GM10266 (cell line): Measurements from ENCODE around the gene MTSS2.
"Not testable (repeated sequence)": the region's sequence is repeated elsewhere in the genome, so short reads cannot be mapped to it uniquely, and the experiment has no call there.

ENCODE experiments used
- DNase-seq: peaks from one replicate; pipeline ENCODE4 v3.0.0; 2012; ENCODE audit errors: extremely low spot score
- TF ChIP-seq, protein P1 (sequence below): IDR thresholded peaks from 2 replicates; pipeline ENCODE4 v1.5.1; 2012; ENCODE audit warnings: mild to moderate bottlenecking, low read depth; ENCODE audit not compliant: control insufficient read depth, insufficient read depth; ENCODE audit errors: missing control alignments

Gene MTSS2

DNA sequence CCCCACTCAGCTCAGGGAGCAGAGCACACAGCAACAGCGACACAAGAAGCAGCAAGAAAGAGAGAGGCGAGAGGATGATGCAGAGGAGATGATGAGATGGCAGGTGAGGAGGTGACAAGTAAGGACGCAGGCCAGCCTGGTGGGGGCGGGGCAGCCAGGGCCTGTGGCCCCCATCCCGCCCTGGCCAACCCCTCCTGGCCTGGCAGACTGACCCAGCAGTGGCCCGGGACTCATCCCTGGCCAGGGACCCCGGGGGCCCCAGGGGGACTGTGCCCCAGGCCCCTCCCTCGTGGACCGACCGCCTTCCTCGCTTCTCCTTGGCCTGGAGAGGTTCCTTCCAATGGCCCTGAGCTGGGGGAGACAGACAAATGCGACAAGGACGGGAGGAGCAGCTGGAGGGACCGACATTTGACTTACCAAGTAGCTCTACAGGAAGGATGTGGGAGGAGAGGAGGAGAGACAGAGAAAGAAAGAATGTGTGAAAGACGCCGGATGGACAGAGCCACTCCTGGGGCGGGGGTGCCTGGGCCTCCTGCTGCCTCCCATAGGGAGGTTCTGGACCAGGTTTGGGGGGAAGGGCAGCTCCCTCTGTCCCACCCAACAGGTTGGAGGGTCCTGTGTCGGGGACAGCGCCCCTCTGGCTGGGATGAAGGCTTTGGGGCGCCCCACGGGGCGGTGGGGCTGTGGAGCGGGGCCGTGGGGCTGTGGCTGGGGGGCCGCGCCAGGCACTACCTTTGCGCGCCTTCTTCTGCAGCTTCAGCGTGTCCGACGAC, 6.8 kb downstream of the MTSS2 start:
- TF ChIP-seq, protein P1, sequence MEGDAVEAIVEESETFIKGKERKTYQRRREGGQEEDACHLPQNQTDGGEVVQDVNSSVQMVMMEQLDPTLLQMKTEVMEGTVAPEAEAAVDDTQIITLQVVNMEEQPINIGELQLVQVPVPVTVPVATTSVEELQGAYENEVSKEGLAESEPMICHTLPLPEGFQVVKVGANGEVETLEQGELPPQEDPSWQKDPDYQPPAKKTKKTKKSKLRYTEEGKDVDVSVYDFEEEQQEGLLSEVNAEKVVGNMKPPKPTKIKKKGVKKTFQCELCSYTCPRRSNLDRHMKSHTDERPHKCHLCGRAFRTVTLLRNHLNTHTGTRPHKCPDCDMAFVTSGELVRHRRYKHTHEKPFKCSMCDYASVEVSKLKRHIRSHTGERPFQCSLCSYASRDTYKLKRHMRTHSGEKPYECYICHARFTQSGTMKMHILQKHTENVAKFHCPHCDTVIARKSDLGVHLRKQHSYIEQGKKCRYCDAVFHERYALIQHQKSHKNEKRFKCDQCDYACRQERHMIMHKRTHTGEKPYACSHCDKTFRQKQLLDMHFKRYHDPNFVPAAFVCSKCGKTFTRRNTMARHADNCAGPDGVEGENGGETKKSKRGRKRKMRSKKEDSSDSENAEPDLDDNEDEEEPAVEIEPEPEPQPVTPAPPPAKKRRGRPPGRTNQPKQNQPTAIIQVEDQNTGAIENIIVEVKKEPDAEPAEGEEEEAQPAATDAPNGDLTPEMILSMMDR, result no peak
- DNase-seq, result no peak

DNA sequence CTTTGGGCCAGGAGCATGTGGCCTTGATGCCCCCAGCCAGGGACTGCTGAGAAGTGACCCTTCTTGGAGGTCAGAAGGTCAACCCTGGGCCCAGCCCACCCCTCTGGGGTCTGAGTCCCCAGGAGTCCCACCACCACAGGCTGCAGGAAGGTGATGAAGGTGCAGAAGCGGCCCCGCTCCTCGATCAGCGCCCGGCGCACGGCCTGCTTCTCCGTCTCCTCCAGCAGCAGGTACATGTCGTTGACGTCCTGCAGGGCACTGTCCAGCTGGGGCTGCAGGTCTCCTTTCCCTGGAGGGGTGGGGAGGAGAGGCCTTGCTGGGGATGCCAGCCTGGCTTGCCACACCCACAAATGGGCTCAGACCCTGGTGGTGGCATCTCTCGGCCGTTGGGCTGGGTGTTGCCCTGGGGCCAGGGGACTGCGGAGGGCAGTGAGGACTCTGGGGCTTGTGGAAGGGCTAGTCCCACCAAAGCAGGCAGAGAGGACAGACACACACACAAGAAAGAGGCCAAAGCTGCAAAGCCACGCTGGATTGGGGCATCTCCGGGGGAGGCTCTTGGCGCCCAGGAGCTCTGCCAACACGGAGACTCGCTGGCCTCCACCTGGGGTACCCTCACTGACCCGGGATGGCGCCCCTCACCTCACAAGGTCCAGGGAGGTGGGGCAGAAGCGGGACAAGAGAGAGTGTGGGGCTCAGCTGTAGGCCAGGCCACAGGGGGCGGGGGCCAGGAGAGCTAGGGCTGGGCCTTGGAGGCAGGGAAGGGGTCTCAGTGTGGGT, 7.5 kb downstream of the MTSS2 start:
- TF ChIP-seq, protein P1, result no peak
- DNase-seq, result no peak

DNA sequence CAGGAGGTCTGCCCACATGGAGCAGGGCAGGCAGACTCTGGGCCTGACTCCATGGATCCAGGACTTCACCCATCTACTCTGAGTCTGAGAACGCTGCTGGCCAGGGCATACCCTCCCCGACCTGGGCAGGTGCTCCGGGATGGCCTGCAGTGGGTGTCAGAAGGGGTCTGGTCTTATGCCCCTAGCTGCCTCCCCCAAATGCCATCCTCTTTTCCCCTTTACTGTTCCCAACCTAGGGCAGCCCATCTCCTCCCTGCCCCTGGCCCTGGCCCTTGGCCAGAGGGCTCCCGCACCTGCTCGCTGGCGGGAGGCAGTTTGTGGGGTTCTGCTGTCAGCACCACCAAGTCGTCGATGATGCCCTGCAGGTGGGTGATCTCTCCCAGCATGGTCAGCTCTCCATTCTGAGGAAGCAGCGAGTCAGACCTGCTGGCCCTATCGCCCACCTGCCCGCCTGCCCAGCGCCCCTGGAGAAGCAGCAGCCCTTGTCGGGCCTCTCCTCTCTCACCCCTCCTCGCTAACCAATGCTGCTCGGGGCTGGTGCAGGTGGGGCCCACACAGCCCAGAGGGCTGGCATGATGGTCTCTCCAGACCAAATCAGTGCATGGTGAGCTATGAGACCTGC, 8.2 kb downstream of the MTSS2 start:
- no peak for DNase-seq
- TF ChIP-seq, protein P1, result no peak

DNA sequence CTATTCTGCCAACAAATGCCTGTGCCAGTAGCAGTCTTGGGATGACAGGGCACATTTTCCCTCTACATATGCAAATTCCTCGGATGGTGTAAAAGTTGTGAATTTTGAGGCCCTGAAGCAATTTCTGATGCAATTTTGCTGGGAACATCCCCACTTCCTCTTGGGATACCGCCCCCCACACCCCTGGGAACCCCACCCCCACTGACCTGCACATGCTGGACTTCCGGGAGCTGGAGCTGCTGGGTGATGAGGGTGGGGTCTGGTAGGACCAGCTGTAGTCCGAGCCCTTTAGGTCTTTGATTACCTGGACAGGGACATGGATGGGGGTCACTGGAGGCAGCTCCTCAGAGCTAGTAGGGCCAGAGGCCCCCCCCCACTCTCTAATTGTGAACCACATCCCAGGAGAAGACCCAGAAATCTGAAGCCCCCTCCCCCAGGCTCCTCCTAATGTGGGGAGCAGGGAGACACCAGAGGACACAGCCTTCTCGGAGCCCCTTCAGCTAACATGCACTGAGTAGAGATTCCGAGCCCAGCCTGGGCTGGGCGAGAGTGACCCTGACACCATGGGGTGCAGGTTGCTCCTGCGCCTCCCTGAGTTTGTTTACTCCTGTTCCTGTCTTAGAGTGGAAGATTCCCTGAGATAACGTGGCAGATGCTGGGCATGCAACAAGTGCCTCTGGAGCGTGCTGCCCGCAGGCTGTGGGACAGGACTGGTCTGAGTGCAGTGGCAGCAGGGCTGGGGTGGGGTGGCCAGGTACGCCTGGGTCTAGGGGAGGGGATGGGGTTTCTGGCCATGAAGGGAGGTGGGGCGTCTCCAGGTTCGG, 9.0 kb downstream of the MTSS2 start:
- TF ChIP-seq, protein P1, result no peak

DNA sequence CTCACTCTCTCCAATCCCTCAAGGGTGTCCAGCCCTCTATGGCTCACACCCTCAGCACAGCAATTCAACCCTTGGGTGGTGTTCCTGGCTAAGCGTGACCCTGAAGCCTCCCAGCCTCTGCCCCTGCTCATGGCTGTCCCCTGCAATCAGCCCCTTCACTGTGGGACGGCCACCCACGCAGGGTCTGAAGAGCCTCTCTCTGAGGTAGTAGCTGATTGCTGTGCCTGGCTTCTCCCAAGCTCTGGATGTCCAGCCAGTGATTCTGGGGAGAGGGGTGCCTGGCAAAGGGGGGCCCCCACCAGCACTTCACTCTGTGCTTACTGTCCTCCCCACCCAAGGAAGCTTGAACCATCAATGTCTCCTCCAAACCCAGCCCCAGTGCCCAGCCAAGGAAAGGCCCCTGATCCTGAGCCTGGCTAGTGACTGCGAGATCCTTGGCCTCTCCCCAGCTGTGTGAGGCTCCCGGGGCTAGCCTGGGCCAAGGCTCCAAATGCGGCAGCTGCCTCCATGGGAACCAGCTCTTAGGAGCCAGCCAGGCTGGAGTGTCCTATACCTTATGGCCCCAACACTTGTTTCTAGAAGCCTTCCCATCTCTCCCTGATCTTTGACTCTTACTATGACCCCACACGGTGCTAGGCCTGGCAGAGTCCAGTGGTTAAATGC, 9.9 kb downstream of the MTSS2 start:
- no peak for DNase-seq
- TF ChIP-seq, protein P1, result no peak

More for the DNA sequence above, 9.0 kb downstream of the MTSS2 start:
- DNase-seq, result no peak

DNA sequence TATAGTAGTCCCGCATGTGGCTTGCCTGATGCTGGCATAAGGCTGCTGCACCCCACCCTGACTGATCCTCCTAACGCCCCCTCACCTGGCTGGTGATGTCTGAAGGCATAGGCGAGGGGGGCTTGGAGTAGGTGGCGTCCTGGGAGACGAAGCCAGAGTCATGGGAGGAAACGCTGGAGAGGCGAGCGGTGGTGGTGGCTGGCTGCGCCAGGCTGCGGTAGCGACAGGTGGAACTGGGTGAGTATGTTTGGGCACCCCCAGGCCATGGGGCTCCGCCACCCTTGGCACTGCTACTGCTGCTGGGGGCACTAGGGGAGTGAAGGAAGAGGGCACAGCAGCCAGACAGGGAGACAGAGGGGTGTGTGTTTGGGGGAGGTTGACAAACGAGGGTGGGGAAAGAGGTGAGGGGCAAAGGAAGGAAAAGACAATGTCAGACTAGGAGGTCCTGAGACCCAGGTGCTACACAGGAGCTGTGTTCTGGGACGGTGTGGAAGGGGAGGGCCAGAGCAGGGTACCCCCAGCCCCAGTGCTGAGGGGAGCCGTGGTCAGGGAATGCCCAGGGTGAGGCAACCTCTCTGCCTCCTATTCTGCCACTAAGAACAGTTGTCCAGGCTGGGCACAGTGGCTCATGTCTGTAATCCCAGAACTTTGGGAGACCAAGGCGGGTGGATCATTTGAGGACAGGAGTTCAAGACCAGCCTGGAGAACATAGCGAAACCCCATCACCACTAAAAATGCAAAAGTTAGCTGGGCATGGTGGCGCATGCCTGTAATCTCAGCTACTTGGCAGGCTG, 11.4 kb downstream of the MTSS2 start:
- no peak for DNase-seq
- TF ChIP-seq, protein P1, result no peak

DNA sequence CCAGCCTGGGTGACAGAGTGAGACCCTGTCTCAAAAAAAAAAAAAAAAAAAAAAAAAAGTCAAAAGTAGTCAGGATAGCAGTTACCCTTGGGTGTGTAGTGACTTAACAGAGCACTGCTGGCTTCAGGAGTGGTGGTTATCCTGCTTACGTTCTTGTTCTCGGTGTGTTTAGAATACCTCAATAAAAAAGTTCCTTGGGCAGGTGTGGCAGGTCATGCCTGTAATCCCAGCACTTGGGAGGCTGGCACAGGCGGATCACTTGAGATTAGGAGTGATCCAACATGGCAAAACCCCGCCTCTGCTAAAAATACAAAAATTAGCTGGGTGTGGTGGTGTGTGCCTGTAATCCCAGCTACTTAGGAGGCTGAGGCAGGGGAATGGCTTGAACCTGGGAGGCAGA, 14.9 kb downstream of the MTSS2 start:
- not testable (repeated sequence) for DNase-seq
